Activated T-cell treated with anti-CD3 and anti-CD28 coated beads for 1 hour (primary cell): ENCODE measurements around the gene PNMA6E.

Source experiments
- DNase-seq: peaks from one replicate; pipeline ENCODE4 v3.0.0-alpha.2; 2020; ENCODE audit warnings: low read depth

Gene PNMA6E

GRCh38 chrX:153384390-153384789 is 16.8 kb downstream of the PNMA6E start:
- no peak for DNase-seq

GRCh38 chrX:153382563-153383482 is 18.3 kb downstream of the PNMA6E start:
- no peak for DNase-seq

- DNase-seq, result no peak
Measured at GRCh38 chrX:153381684-153382532, 19.2 kb downstream of the PNMA6E start.

GRCh38 chrX:153380691-153381090 is 20.5 kb downstream of the PNMA6E start:
- no peak for DNase-seq

- no peak for DNase-seq
Measured at GRCh38 chrX:153379971-153380581, 21.1 kb downstream of the PNMA6E start.

GRCh38 chrX:153379508-153379907 is 21.6 kb downstream of the PNMA6E start:
- no peak for DNase-seq

GRCh38 chrX:153378607-153379006 is 22.5 kb downstream of the PNMA6E start:
- no peak for DNase-seq

- no peak for DNase-seq
Measured at GRCh38 chrX:153377727-153378126, 23.4 kb downstream of the PNMA6E start.

GRCh38 chrX:153375571-153375970 is 25.6 kb downstream of the PNMA6E start:
- DNase-seq, result no peak

GRCh38 chrX:153374426-153374825 is 26.7 kb downstream of the PNMA6E start:
- DNase-seq, result no peak

GRCh38 chrX:153372949-153373348 is 28.2 kb downstream of the PNMA6E start:
- no peak for DNase-seq

- DNase-seq, result no peak
Measured at GRCh38 chrX:153371256-153371655, 29.9 kb downstream of the PNMA6E start.

- DNase-seq, result no peak
Measured at GRCh38 chrX:153370293-153371055, 30.7 kb downstream of the PNMA6E start.

- DNase-seq, result no peak
Measured at GRCh38 chrX:153366878-153367538, 34.1 kb downstream of the PNMA6E start.

GRCh38 chrX:153366119-153366518 is 35.0 kb downstream of the PNMA6E start:
- no peak for DNase-seq

GRCh38 chrX:153365670-153366069 is 35.5 kb downstream of the PNMA6E start:
- DNase-seq, result no peak

- DNase-seq, result no peak
Measured at GRCh38 chrX:153361781-153362397, 39.3 kb downstream of the PNMA6E start.

- no peak for DNase-seq
Measured at GRCh38 chrX:153357877-153358276, 43.3 kb downstream of the PNMA6E start.

- no peak for DNase-seq
Measured at GRCh38 chrX:153353416-153353815, 47.7 kb downstream of the PNMA6E start.

GRCh38 chrX:153352858-153353257 is 48.3 kb downstream of the PNMA6E start:
- DNase-seq, result no peak

GRCh38 chrX:153351981-153352380 is 49.2 kb downstream of the PNMA6E start:
- DNase-seq, result no peak
